CD4-positive, alpha-beta memory T cell (primary cell): ENCODE data around the gene GLIPR1L2. TPM values are rescaled to one million over a fixed set of nuclear protein-coding genes. Genes with fewer than 3 reads are reported as not detected.
"Not testable (repeated sequence)": the region's sequence is repeated elsewhere in the genome, so short reads cannot be mapped to it uniquely, and the experiment has no call there.

Experiments used
- CTCF ChIA-PET: fragments of 350-600 bp; sonication (Branson Sonifier 250); formaldehyde crosslinking; loops from one replicate; lab custom pipeline; 2021; ENCODE audit warnings: inconsistent platforms; ENCODE audit not compliant: partially characterized antibody; lab: Charles Lee
- POLR2A ChIA-PET: fragments of 350-600 bp; sonication (Branson Sonifier 250); formaldehyde crosslinking; loops from one replicate; lab custom pipeline; 2021; ENCODE audit not compliant: partially characterized antibody; lab: Charles Lee
- DNase-seq, 5 donors: peaks; one replicate each; pipeline versions ENCODE4 v3.0.0 to v3.0.0-alpha.2; 2020 to 2022; ENCODE audit warnings: mixed read lengths in 1 of 5
- H3K27ac ChIP-seq: one replicate; pipeline ENCODE4 v1.7.0; 2013; ENCODE audit warnings: low read depth, low read length
- H3K27me3 ChIP-seq: 2 replicates; pipeline ENCODE4 v1.7.0; 2013; ENCODE audit warnings: mild to moderate bottlenecking, low read length, moderate library complexity; ENCODE audit not compliant: insufficient read depth
- H3K36me3 ChIP-seq: 2 replicates; pipeline ENCODE4 v1.7.0; 2013; ENCODE audit warnings: mild to moderate bottlenecking, low read length, moderate library complexity; ENCODE audit not compliant: insufficient read depth
- H3K4me1 ChIP-seq: 2 replicates; pipeline ENCODE4 v1.7.0; 2013; ENCODE audit warnings: mild to moderate bottlenecking, low read length, moderate library complexity; ENCODE audit not compliant: insufficient read depth
- H3K4me3 ChIP-seq, 2 donors: one replicate each; pipeline ENCODE4 v1.7.0; 2013; ENCODE audit warnings: low read length in 2 of 2, mild to moderate bottlenecking in 1 of 2
- H3K9me3 ChIP-seq, 2 donors: one replicate each; pipeline ENCODE4 v1.7.0; 2013; ENCODE audit warnings: low read length in 2 of 2, control low read depth in 1 of 2; ENCODE audit not compliant: control insufficient read depth in 1 of 2
- H3K27ac Mint-ChIP-seq, 7 donors: one replicate each; pipeline ENCODE4 v1.8.0; 2020 to 2021; ENCODE audit warnings: mixed read lengths in 7 of 7, mild to moderate bottlenecking in 6 of 7, inconsistent platforms in 3 of 7, moderate library complexity in 3 of 7
- H3K27me3 Mint-ChIP-seq, 2 donors: one replicate each; pipeline ENCODE4 v1.8.0; 2020 to 2021; ENCODE audit warnings: mixed read lengths in 2 of 2
- H3K36me3 Mint-ChIP-seq, 2 donors: one replicate each; pipeline ENCODE4 v1.8.0; 2020 to 2021; ENCODE audit warnings: mixed read lengths in 2 of 2, inconsistent platforms in 1 of 2, mild to moderate bottlenecking in 1 of 2
- H3K4me1 Mint-ChIP-seq, 4 donors: one replicate each; pipeline ENCODE4 v1.8.0; 2020 to 2021; ENCODE audit warnings: mixed read lengths in 4 of 4, mild to moderate bottlenecking in 1 of 4
- H3K4me3 Mint-ChIP-seq, 8 donors: one replicate each; pipeline ENCODE4 v1.8.0; 2020 to 2021; ENCODE audit warnings: mixed read lengths in 8 of 8, mild to moderate bottlenecking in 7 of 8, moderate library complexity in 6 of 8, inconsistent platforms in 3 of 8
- H3K9me3 Mint-ChIP-seq, 8 donors: one replicate each; pipeline ENCODE4 v1.8.0; 2020 to 2021; ENCODE audit warnings: mixed read lengths in 8 of 8, mild to moderate bottlenecking in 5 of 8, inconsistent platforms in 3 of 8, moderate library complexity in 1 of 8
- intact Hi-C: fragments of 100-400 bp; cut with micrococcal nuclease; formaldehyde crosslinking; loops from one replicate; pipeline ENCODE4 v1.15.1; 2023
- polyA plus RNA-seq, 2 donors: library from polyadenylated mRNA; unstranded; fragments of 300-500 nt; fragmentation: Illumina TruSeq; gene quantifications; one replicate each; pipeline ENCODE4 v1.2.3, GENCODE V29; 2021
- total RNA-seq, 2 experiments: library from RNA; stranded (reverse); gene quantifications; one replicate each; pipeline ENCODE4 v1.2.3, GENCODE V29; 2021

The GLIPR1L2 gene
- total RNA-seq: under 1 TPM; 0.47 to 0.55 TPM
- 1 to 10 TPM; 1.7 to 2.5 TPM for polyA plus RNA-seq

- H3K27ac Mint-ChIP-seq: peak within 1 kb of the TSS; percentile 96 to 99 (median 97)
- CTCF ChIA-PET: interaction anchor here (0.7 to 4.9 kb wide), 27 partner anchors 8 to 120 kb away, joined by 3 to 87 read pairs (median 5); partner anchors contain the start of genes GLIPR1, GLIPR1L1 and KRR1
- peaks cover 0 to 4% of the 10 kb centered on the region in 2 donors for H3K36me3 Mint-ChIP-seq
- Histone ChIP-seq H3K27me3 (no peaks in the 10 kb centered on the region), H3K4me3 (peak within 1 kb of the TSS; percentile 69 to 74), H3K27ac (peak within 1 kb of the TSS; percentile 74), H3K9me3 (no peaks in the 10 kb centered on the region), H3K36me3 (no peaks in the 10 kb centered on the region), H3K4me1 (peaks cover 56% of the 10 kb centered on the region)
- peak; percentile 82 to 86 (median 84) for DNase-seq
- H3K9me3 Mint-ChIP-seq: no peaks in the 10 kb centered on the region
- intact Hi-C loops: loop anchor here (1.0 to 5.0 kb wide), 8 partner anchors 46 to 1168 kb away; partner anchors contain the start of genes ATXN7L3B, GLIPR1, GLIPR1L1 and KRR1
- peaks cover 38 to 71% (median 51%) of the 10 kb centered on the region in 4 donors for H3K4me1 Mint-ChIP-seq
- H3K4me3 Mint-ChIP-seq: peak within 1 kb of the TSS; percentile 90 to 97 (median 93)
- POLR2A ChIA-PET: interaction anchor here (0.6 to 4.4 kb wide), 18 partner anchors 9 to 1168 kb away, joined by 3 to 106 read pairs (median 4); partner anchors contain the start of genes GLIPR1, KRR1, NAP1L1 and OSBPL8
- no peaks in the 10 kb centered on the region for H3K27me3 Mint-ChIP-seq
Measured at GRCh38 chr12:75390899-75391538, at the start of gene GLIPR1L2. Gene GLIPR1L2, plus strand, starts transcription at chr12:75391089. Its CDS starts 28 bp downstream, at chr12:75391117.

GRCh38 chr12:75341873-75342272, 49.0 kb upstream of the GLIPR1L2 start:
- no peaks in the 10 kb centered on the region for H3K9me3 ChIP-seq
- H3K36me3 Mint-ChIP-seq: no peaks in the 10 kb centered on the region
- no peak overlapping the region for H3K27ac ChIP-seq
- no peaks in the 10 kb centered on the region for H3K9me3 Mint-ChIP-seq
- no peaks in the 10 kb centered on the region for H3K36me3 ChIP-seq
- H3K27me3 Mint-ChIP-seq: peaks cover 0 to 3% of the 10 kb centered on the region in 2 donors
- no peaks in the 10 kb centered on the region for H3K4me1 ChIP-seq
- no peak overlapping the region for H3K4me3 Mint-ChIP-seq
- H3K27ac Mint-ChIP-seq: no peak overlapping the region
- ChIA-PET CTCF (no interaction called here), POLR2A (no interaction called here)
- no peak for DNase-seq
- intact Hi-C loops: no loop called here
- H3K4me1 Mint-ChIP-seq: peaks cover 0 to 3% (median under 1%) of the 10 kb centered on the region in 4 donors
- H3K4me3 ChIP-seq: no peak overlapping the region
- no peaks in the 10 kb centered on the region for H3K27me3 ChIP-seq

GRCh38 chr12:75345531-75345930, 45.4 kb upstream of the GLIPR1L2 start:
- Mint-ChIP-seq H3K4me1 (peaks cover 0 to 2% (median under 1%) of the 10 kb centered on the region in 4 donors), H3K4me3 (no peak overlapping the region), H3K9me3 (no peaks in the 10 kb centered on the region), H3K27ac (no peak overlapping the region), H3K36me3 (no peaks in the 10 kb centered on the region), H3K27me3 (peaks cover 0 to 3% of the 10 kb centered on the region in 2 donors)
- no peaks in the 10 kb centered on the region for H3K36me3 ChIP-seq
- H3K4me1 ChIP-seq: no peaks in the 10 kb centered on the region
- no peak overlapping the region for H3K4me3 ChIP-seq
- no peaks in the 10 kb centered on the region for H3K9me3 ChIP-seq
- ChIA-PET POLR2A (no interaction called here), CTCF (interaction anchor here (1.0 kb wide), 1 partner anchor 13 kb away, joined by 3 read pairs; no protein-coding TSS in a partner anchor)
- intact Hi-C loops: no loop called here
- H3K27me3 ChIP-seq: no peaks in the 10 kb centered on the region
- H3K27ac ChIP-seq: no peak overlapping the region
- no peak for DNase-seq

- H3K4me1 ChIP-seq, H3K4me1 Mint-ChIP-seq, H3K9me3 Mint-ChIP-seq, intact Hi-C loops, H3K4me3 ChIP-seq, H3K27ac ChIP-seq, H3K36me3 Mint-ChIP-seq, H3K27me3 ChIP-seq, H3K9me3 ChIP-seq, H3K27ac Mint-ChIP-seq, H3K27me3 Mint-ChIP-seq, H3K36me3 ChIP-seq, POLR2A ChIA-PET: not testable (repeated sequence)
- DNase-seq: peak; percentile 18 to 59 (median 32)
- peak overlapping the region in 1 of 8 donors; percentile 22 for H3K4me3 Mint-ChIP-seq
- CTCF ChIA-PET: interaction anchor here (1.0 kb wide), 1 partner anchor 14 kb away, joined by 3 read pairs; no protein-coding TSS in a partner anchor
Measured at GRCh38 chr12:75346215-75346614, 44.7 kb upstream of the GLIPR1L2 start.

GRCh38 chr12:75349946-75350345, 40.9 kb upstream of the GLIPR1L2 start:
- H3K4me1 ChIP-seq: no peaks in the 10 kb centered on the region
- no peaks in the 10 kb centered on the region for H3K9me3 ChIP-seq
- Mint-ChIP-seq H3K4me3 (no peak overlapping the region), H3K4me1 (peaks cover 0 to 2% (median under 1%) of the 10 kb centered on the region in 4 donors), H3K27ac (no peak overlapping the region), H3K27me3 (peaks cover 0 to 4% of the 10 kb centered on the region in 2 donors), H3K9me3 (peaks cover 0 to 25% (median 15%) of the 10 kb centered on the region in 8 donors), H3K36me3 (peaks cover 5 to 9% of the 10 kb centered on the region in 2 donors)
- H3K27me3 ChIP-seq: no peaks in the 10 kb centered on the region
- ChIA-PET POLR2A (no interaction called here), CTCF (no interaction called here)
- H3K36me3 ChIP-seq: no peaks in the 10 kb centered on the region
- no peak overlapping the region for H3K4me3 ChIP-seq
- intact Hi-C loops: no loop called here
- no peak overlapping the region for H3K27ac ChIP-seq
- DNase-seq: no peak

- no peak overlapping the region for H3K4me3 ChIP-seq
- no peak overlapping the region for H3K4me3 Mint-ChIP-seq
- no peak for DNase-seq
- CTCF ChIA-PET: no interaction called here
- no peak overlapping the region for H3K27ac Mint-ChIP-seq
- peaks cover 0 to 29% (median 20%) of the 10 kb centered on the region in 8 donors for H3K9me3 Mint-ChIP-seq
- H3K4me1 Mint-ChIP-seq: peaks cover 0 to 2% (median under 1%) of the 10 kb centered on the region in 4 donors
- H3K27ac ChIP-seq: no peak overlapping the region
- POLR2A ChIA-PET: no interaction called here
- H3K36me3 ChIP-seq: no peaks in the 10 kb centered on the region
- peaks cover 0 to 4% of the 10 kb centered on the region in 2 donors for H3K27me3 Mint-ChIP-seq
- no peaks in the 10 kb centered on the region for H3K4me1 ChIP-seq
- intact Hi-C loops: no loop called here
- H3K9me3 ChIP-seq: no peaks in the 10 kb centered on the region
- H3K36me3 Mint-ChIP-seq: peaks cover 5 to 11% of the 10 kb centered on the region in 2 donors
- no peaks in the 10 kb centered on the region for H3K27me3 ChIP-seq
Measured at GRCh38 chr12:75350413-75350812, 40.5 kb upstream of the GLIPR1L2 start.

- no peak for DNase-seq
- H3K27me3 ChIP-seq: no peaks in the 10 kb centered on the region
- CTCF ChIA-PET: interaction anchor here (1.6 kb wide), 1 partner anchor 20 kb away, joined by 4 read pairs; the partner anchor contains the start of gene GLIPR1L1
Measured at GRCh38 chr12:75354011-75354410, 36.9 kb upstream of the GLIPR1L2 start.

More at GRCh38 chr12:75354011-75354410, 36.9 kb upstream of the GLIPR1L2 start:
- POLR2A ChIA-PET: no interaction called here
- H3K27me3 Mint-ChIP-seq: peaks cover 0 to 2% of the 10 kb centered on the region in 2 donors
- Histone ChIP-seq H3K4me1 (no peaks in the 10 kb centered on the region), H3K4me3 (no peak overlapping the region), H3K9me3 (no peaks in the 10 kb centered on the region), H3K27ac (no peak overlapping the region), H3K36me3 (no peaks in the 10 kb centered on the region)
- no peaks in the 10 kb centered on the region for H3K4me1 Mint-ChIP-seq
- H3K9me3 Mint-ChIP-seq: peaks cover 0 to 29% (median 20%) of the 10 kb centered on the region in 8 donors
- intact Hi-C loops: no loop called here
- peaks cover 5 to 11% of the 10 kb centered on the region in 2 donors for H3K36me3 Mint-ChIP-seq
- H3K27ac Mint-ChIP-seq: no peak overlapping the region
- no peak overlapping the region for H3K4me3 Mint-ChIP-seq
